SK-N-MC (cell line): ENCODE results near the gene RANBP3.

Experiments used
- EZH2 ChIP-seq: fragments of 200-600 bp; sonication (generic); IDR thresholded peaks from one replicate; pipeline ENCODE4 v1.6.1; 2017; ENCODE audit warnings: antibody characterized with exemption
- FOXP2 ChIP-seq: optimal IDR thresholded peaks from 2 replicates; pipeline ENCODE3; 2011; ENCODE audit warnings: mild to moderate bottlenecking, moderate library complexity; ENCODE audit not compliant: insufficient read depth; ENCODE audit errors: extremely low read length, control extremely low read depth
- POLR2AphosphoS5 ChIP-seq: IDR thresholded peaks from 2 replicates; pipeline ENCODE4 v1.6.1; 2012; ENCODE audit warnings: mild to moderate bottlenecking, low read depth, low read length, borderline replicate concordance

DNA sequence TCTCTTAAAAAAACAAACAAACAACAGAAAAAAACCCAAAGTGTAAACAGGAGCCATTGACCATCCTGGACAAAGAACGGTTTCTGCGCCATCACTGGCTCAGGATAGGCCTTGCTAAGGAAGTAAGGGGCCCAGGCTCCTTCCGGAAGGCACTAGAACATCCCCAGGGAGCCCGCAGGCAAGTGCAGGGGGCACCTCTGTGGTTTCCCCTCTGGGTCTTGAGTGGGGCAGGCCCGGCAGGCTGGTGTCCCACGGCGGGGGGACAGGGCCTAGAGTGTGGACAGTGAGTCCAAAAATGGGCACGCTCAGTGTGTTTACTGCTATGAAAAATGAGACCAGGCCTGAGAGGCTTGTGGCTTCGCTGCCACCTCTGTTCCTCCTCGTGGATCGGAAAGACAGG, 14.8 kb upstream of the RANBP3 start:
- TF ChIP-seq POLR2AphosphoS5, result no peak
- TF ChIP-seq EZH2, result no peak
- TF ChIP-seq FOXP2, result no peak
